ENCODE data around the gene FOXF2. TPM values are rescaled to one million over a fixed set of nuclear protein-coding genes. Genes with fewer than 3 reads are reported as not detected.

FOXF2 gene
- polyA plus RNA-seq, 1 donor: 0.10 TPM

Other genes with a start within 250 kb of the FOXF2 start
- gene FOXQ1, start 77.5 kb upstream of the FOXF2 start, polyA plus RNA-seq (ENCODE audit: insufficient read length): 10.9 TPM
- gene FOXC1, start 220.3 kb downstream of the FOXF2 start, polyA plus RNA-seq (ENCODE audit: insufficient read length): 81.3 TPM